HepG2 (cell line): ENCODE data around the gene SYNE3.

Source experiments
- NRL ChIP-seq: sonication (generic); formaldehyde crosslinking; IDR thresholded peaks from 2 replicates; pipeline ENCODE4 v1.5.0; 2020; ENCODE audit warnings: missing genetic modification reagents, mild to moderate bottlenecking, moderate library complexity, borderline replicate concordance
- POLR2A ChIP-seq, 2 experiments: IDR thresholded peaks; 2 replicates each; pipeline ENCODE4 v1.6.1; 2011; ENCODE audit warnings: low read depth in 2 of 2, low read length in 2 of 2, mild to moderate bottlenecking in 1 of 2, moderate library complexity in 1 of 2; ENCODE audit not compliant: insufficient read depth in 1 of 2
- ZNF468 ChIP-seq: sonication (generic); formaldehyde crosslinking; IDR thresholded peaks from 2 replicates; pipeline ENCODE4 v1.8.0; 2022; ENCODE audit warnings: mild to moderate bottlenecking, moderate library complexity, missing genetic modification reagents

- TF ChIP-seq POLR2A (IDR thresholded peaks at IDR 0.05; ENCODE audit: insufficient read depth in 1 of 2, low read depth in 2 of 2, low read length in 2 of 2) (no peak), NRL (CRISPR knock-in tag) (no peak), ZNF468 (no peak)
Measured at GRCh38 chr14:95503365-95504134, 12.9 kb downstream of the SYNE3 start.
